ENCODE data around the gene FAM24B.
"Not testable (repeated sequence)": the region's sequence is repeated elsewhere in the genome, so short reads cannot be mapped to it uniquely, and the experiment has no call there.

Gene FAM24B

GRCh38 chr10:122858042-122858441 is 21.3 kb downstream of the FAM24B start:
- DNase-seq (ENCODE audit: low read depth): not testable (repeated sequence)

- DNase-seq (ENCODE audit: low read depth): no peak
Measured at GRCh38 chr10:122856902-122857301, 22.5 kb downstream of the FAM24B start.

- no peak for DNase-seq (ENCODE audit: low read depth)
Measured at GRCh38 chr10:122855745-122856144, 23.6 kb downstream of the FAM24B start.

GRCh38 chr10:122854648-122855047 is 24.7 kb downstream of the FAM24B start:
- peak; percentile 72 for DNase-seq (ENCODE audit: low read depth)

GRCh38 chr10:122853665-122854313 is 25.6 kb downstream of the FAM24B start:
- DNase-seq (ENCODE audit: low read depth): no peak

GRCh38 chr10:122852261-122852660 is 27.1 kb downstream of the FAM24B start:
- DNase-seq (ENCODE audit: low read depth): no peak

- peak; percentile 45 for DNase-seq (ENCODE audit: low read depth)
Measured at GRCh38 chr10:122850705-122851640, 28.4 kb downstream of the FAM24B start.

GRCh38 chr10:122849900-122850605 is 29.3 kb downstream of the FAM24B start:
- DNase-seq (ENCODE audit: low read depth): peak; percentile 19

- DNase-seq (ENCODE audit: low read depth): no peak
Measured at GRCh38 chr10:122849090-122849489, 30.3 kb downstream of the FAM24B start.

GRCh38 chr10:122847782-122848604 is 31.4 kb downstream of the FAM24B start:
- DNase-seq (ENCODE audit: low read depth): no peak

- DNase-seq (ENCODE audit: low read depth): no peak
Measured at GRCh38 chr10:122845783-122846332, 33.5 kb downstream of the FAM24B start, which contains the start of gene CUZD1. CUZD1 (minus strand) TSS chr10:122845857; CDS start chr10:122845843, 14 bp downstream.

- no peak for DNase-seq (ENCODE audit: low read depth)
Measured at GRCh38 chr10:122844146-122844545, 35.2 kb downstream of the FAM24B start.

- no peak for DNase-seq (ENCODE audit: low read depth)
Measured at GRCh38 chr10:122841569-122841968, 37.8 kb downstream of the FAM24B start.

- DNase-seq (ENCODE audit: low read depth): no peak
Measured at GRCh38 chr10:122839505-122839904, 39.9 kb downstream of the FAM24B start.

- no peak for DNase-seq (ENCODE audit: low read depth)
Measured at GRCh38 chr10:122838880-122839279, 40.5 kb downstream of the FAM24B start.

- no peak for DNase-seq (ENCODE audit: low read depth)
Measured at GRCh38 chr10:122835908-122836307, 43.5 kb downstream of the FAM24B start.

GRCh38 chr10:122830965-122831353 is 48.4 kb downstream of the FAM24B start:
- DNase-seq (ENCODE audit: low read depth): no peak

- DNase-seq (ENCODE audit: low read depth): no peak
Measured at GRCh38 chr10:122830273-122830964, 49.0 kb downstream of the FAM24B start.

GRCh38 chr10:122829454-122829853 is 49.9 kb downstream of the FAM24B start:
- no peak for DNase-seq (ENCODE audit: low read depth)

GRCh38 chr10:122828716-122829255 is 50.6 kb downstream of the FAM24B start:
- no peak for DNase-seq (ENCODE audit: low read depth)

Measured in amniotic epithelial cell (primary cell).